GM10847 (cell line): Measurements from ENCODE around the gene BAIAP2L2.

ENCODE experiments used
- POLR2A ChIP-seq: IDR thresholded peaks from 2 replicates; pipeline ENCODE4 v1.6.1; 2011; ENCODE audit not compliant: insufficient read length; ENCODE audit errors: extremely low read depth

BAIAP2L2 gene, protein sequence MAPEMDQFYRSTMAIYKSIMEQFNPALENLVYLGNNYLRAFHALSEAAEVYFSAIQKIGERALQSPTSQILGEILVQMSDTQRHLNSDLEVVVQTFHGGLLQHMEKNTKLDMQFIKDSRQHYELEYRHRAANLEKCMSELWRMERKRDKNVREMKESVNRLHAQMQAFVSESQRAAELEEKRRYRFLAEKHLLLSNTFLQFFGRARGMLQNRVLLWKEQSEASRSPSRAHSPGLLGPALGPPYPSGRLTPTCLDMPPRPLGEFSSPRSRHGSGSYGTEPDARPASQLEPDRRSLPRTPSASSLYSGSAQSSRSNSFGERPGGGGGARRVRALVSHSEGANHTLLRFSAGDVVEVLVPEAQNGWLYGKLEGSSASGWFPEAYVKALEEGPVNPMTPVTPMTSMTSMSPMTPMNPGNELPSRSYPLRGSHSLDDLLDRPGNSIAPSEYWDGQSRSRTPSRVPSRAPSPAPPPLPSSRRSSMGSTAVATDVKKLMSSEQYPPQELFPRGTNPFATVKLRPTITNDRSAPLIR

DNA sequence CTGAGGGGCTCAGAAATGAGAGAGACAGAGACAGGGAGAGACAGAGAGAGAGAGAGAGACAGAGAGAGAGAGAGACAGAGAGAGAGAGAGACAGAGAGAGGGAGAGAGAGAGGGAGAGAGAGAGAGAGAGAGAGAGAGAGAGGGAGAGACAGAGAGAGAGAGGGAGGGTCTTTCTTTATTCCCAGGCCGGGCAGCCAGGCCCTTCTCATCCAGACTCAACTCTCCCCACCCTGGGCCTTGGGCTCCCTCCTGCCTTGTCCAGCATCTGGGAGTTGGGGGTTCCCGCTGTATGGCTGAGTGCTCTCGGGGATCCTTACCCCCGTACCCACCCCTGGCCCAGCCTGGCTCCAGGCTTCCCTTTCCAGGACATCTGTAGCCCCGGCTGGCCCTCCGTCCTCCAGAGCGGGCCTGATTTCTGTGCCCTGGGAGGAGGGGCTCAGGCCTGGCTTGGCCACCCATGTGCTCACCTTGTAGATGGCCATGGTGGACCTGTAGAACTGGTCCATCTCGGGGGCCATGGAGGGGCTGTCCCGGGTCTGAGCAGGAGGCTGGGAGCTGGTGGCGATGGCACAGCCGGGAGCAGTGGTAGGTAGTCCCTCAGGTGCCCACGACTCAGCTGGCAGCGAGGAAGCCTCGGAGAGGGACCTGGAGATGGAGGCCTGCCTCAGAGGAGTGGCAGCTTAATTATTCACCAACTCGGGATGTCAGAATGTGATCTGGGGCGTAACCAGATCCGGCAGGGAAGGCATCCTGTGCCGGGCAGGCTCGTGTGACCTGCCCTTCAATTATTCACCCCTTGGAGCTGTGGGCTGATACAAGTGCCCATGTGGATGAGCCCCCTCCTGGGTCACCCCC, at the start of gene BAIAP2L2:
BAIAP2L2 (minus strand) TSS at position 677 of the 855 bp plus-strand sequence; CDS start at position 518, 159 bp downstream.
- TF ChIP-seq POLR2A = no peak

DNA sequence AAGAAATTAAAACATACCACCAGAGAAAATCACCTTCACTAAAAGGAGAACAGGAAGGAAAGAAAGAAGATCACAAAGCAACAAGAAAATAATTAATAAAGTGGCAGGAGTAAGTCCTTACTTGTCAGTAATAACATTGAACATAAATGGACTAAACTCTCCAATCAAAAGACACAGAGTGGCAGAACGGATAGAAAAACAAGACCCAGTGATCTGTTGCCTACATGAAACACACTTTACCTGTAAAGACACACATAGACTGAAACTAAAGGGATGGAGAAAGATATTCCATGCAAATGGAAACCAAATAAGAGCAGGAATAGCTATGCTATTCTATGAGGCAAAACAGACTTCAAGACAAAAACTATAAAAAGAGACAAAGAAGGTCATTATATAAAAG, 45.2 kb upstream of the BAIAP2L2 start:
- no peak for TF ChIP-seq POLR2A

DNA sequence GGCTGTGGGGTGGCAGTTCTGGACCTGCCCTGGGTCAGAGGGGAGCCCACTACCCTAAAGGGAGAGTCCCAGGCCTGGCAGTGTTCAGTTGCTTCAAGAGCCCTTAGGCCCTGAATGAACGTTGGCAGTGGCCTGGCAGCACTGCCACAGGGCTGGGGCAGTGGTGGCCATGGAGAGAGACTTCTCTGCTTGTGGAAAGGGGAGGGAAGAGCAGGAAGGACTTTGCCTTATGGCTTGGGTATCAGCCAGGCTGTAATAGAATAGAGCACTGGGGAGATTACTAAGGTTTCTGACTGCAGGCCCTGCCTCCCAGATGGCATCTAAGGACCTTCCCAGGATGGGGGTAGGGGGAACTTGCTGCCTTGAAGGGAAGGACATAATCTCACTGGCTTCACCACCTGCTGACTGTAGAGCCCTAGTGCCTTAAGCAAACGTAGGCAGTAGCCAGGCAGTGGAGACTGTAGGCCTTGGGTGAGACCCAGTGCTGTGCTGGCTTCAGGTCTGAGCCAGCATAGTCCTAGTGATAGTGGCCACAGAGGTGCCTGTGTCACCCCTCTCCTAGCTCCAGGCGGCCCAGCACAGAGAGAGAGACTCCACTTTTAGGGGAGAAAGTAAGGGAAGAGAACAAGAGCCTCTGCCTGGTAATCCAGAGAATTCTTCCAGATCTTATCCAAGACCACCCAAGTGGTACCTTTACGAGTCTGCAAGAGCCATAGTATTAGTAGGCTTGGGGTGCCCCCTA, 43.5 kb upstream of the BAIAP2L2 start:
- no peak for TF ChIP-seq POLR2A

DNA sequence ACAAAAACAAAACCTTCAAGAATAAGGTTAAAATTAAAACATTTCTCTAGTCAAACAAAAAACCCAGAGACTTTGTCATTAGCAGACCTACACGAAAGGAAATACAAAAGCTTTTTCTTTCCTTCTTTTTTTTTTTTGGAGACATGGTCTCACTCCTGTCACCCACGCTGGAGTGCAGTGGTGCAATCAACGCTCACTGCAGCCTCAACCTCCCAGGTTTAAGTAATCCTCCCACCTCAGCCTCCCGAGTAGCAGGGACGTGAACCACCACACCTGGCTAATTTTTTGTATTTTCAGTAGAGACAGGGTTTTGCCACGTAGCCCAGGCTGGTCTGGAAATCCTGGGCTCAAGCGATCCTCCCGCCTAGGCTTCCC, 40.6 kb upstream of the BAIAP2L2 start:
- TF ChIP-seq POLR2A = no peak

DNA sequence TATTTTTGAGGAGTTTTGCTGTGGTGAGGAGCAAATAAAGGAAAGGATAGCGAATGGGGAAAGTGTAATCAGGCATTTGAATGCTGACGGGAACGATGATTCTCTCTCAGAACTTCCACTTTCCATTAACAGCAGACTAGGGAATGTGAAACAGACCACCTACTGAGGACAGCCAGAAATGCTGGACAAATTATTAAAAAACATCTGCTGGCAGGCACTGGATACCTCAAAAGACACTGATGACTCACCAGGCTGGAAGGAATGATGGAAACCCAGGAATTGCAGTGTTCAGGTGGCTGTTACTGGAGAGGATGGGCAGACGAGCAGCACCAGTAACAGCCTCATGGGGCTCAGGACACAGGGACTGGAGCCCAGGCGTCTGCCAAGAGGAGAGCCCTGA, 37.8 kb upstream of the BAIAP2L2 start:
- no peak for TF ChIP-seq POLR2A

DNA sequence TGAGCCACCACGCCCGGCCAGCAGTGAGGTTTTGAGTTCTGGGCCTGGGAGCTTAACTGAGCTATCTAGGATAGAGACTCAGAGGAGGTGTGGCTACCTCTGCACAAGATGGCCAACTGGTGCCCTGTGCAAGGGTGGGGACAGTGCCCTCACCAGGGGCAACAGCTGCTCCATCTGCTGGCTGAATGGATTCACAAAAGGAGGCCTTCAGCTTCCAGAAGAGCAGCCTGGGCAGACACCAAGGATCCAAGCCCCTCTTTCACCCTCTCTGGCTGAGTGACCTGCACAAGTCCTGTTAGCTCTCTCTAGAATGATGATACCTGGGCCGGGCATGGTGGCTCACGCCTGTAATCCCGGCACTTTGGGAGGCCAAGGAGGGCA, 33.5 kb upstream of the BAIAP2L2 start:
- no peak for TF ChIP-seq POLR2A

DNA sequence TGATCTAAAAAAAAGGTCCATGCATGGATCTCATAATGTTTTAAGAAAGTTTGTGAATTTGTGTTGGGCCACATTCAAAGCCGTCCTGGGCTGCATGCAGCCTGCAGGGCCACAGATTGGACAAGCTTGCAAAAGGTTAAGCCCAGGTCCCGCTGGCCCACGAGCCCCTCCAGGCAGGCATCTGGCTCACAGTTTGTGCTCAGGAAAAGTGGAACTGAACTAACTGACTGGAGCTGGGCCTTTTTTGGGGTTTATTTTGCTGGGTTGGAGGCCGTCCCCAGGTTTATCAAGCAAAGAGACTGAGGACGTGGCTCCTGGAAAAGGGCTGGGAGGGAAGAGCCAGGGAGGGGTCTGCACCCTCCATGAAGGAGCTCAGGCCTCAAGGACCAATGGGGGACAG, 32.1 kb upstream of the BAIAP2L2 start:
- TF ChIP-seq POLR2A = no peak

DNA sequence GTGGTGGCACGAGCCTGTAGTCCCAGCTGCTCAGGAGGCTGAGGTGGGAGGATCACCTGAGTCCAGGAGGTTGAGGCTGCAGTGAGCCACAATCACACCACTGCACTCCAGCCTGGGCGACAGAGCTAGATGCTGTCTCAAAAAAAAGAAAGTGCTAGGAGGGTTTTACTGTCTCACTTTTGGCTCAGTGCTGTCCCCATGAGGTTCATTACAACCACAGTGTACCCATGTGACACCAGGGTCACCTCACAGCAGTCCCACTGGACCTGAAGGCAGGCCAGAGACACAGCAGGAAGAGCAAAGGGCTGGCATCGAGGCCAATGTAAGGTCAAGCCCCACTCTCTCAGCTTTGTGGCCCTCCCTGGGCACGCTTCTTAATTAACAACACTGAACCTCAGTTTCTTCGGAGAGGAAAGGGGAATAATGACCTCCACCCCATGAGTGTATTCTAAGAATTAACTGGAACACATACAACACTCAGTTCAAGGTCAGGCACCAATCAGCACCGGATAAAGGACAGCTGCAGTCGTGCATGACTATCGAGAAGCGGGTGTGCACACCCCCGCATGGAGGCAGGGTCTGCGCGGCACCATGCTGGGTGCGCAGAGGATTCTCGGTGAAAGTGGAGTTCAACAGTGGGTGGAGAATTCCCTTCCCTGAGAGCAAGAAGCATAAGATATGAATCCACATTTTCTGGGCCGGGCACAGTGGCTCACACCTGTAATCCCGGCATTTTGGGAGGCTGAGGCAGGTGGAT, 30.9 kb upstream of the BAIAP2L2 start:
- no peak for TF ChIP-seq POLR2A

DNA sequence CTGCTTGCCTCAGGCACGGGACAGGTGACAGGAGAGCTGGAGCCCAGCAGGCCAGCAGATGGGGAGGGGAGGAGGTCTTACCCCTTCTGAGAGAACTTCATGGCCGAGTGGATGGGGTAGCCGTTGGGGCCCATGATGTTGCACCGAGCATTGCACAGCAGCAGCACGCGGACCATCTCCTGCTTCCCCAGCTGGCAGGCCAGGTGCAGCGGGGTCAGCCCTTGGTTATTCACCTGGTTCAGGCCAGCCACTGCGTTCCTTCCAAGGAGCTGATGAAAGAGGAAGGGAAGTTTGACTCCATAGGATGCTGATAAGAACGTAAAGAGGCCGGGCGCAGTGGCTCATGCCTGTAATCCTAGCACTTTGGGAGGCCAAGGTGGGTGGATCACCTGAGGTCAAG, 29.4 kb upstream of the BAIAP2L2 start:
- no peak for TF ChIP-seq POLR2A

DNA sequence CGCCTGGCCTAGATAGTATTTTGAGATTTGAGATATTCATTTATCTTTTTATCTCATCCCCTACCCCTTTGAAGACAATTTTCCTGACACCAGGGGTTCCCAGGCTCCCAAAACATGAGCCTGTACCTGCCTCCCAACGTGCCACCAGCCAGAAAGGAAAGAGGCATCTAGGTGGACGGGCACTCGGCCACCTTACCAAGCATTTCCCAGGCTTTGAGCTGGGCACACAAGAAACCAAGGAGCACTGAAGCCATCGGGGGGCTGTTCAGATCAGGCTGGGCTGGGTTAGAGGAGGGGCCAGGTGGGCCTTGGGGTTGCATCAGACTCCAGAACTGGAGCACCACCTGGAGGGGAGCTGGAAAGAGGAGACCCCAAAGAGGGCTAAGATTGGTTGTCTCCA, 28.5 kb upstream of the BAIAP2L2 start:
- TF ChIP-seq POLR2A = no peak

DNA sequence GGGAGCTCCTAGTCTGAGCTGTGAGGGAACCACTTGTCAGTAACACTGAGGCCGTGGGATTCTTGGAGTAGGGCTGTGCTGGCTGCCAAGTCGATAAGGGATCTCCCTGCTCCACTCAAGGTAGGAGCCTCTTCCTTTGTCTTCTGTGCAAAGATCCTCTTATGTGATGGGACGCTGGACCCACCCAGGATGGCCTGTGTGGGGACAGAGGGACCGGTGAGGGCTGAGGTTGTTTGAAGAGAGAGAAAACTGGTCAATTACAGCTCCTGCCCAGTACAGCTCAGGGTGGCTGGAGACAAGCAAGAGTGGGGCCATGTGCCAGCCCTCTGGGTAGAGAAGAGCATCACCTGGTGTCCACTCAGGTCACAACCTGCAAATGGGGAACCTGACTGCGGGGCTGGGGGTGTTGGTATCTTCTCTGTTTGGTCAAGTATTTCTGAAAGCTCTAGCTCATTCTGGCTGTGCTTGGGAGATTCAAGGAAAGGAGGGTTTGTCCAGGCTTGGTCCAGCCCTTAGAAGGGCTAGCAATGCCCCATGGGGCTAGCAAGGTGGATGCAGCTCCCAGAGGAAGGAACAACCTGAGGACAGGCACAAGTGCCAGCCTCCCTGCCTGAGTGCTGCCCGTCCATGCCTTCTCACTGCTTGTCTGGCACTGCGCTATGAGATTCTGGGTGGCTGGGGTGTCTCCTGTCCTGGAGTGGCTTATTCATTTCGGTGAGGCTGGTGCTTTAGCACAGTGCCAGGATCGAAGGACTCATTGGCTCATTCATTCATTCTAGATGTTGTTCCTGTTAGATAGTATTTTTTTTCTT, 27.6 kb upstream of the BAIAP2L2 start:
- TF ChIP-seq POLR2A = no peak

DNA sequence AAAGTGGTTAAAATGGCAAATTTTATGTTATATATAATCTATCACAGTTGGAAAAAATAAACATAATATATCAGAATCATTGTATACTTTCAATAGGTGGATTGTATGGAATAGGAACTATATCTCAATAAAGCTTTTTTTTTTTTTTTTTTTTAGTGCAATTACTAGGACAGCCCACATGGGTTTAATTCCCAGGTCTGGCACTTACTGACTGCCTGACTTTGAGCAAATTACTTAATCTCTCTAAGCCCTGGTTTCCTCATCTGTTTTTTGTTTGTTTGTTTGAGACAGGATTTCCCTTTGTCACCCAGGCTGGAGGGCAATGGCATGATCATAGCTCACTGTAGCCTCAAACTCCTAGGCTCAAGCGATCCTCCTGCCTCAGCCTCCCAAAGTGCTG, 26.1 kb upstream of the BAIAP2L2 start:
- no peak for TF ChIP-seq POLR2A

DNA sequence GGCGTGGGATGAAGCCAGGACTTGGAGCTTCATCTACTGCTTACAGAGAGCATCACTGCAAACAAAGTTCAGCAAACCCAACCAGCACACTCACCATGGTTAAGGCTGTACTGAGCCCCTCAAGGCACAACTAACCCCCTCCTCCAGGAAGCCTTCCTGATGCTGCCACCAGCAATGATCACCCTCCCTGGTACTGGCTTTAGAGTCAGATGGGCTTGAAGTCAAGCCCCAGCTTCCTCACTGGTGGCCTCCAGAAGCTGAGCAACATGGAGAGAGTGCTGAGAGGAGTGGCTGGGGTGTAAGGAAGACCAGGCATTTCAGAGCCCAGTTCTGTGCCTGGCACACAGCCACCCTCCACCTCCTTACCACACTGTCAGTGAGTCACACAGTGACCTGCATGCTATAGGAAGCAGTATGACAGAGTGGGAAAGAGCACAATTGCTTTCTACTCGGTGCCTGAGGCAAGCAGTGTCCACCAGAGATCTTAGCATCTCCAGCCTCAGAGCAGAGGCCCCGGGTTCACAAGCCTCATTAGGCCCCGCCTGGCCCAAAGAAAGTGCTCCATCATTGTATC, 24.7 kb upstream of the BAIAP2L2 start:
- TF ChIP-seq POLR2A = no peak
